HTR-8/SVneo (cell line): ENCODE measurements around the gene DSCAML1.
"Not testable (repeated sequence)": the region's sequence is repeated elsewhere in the genome, so short reads cannot be mapped to it uniquely, and the experiment has no call there.

Source experiments
- DNase-seq: peaks from one replicate; pipeline ENCODE4 v3.0.0; 2011; ENCODE audit warnings: low spot score, mixed read lengths; ENCODE audit not compliant: insufficient read length
- FAIRE-seq: peaks from 2 replicates; lab custom pipeline; 2011; peaks lifted over from hg19 to GRCh38; lab: Jason Lieb, UNC

The DSCAML1 gene

GRCh38 chr11:117766026-117766425 is 31.0 kb downstream of the DSCAML1 start:
- FAIRE-seq (no peak), DNase-seq (no peak)

GRCh38 chr11:117765068-117765467 is 31.9 kb downstream of the DSCAML1 start:
- DNase-seq (no peak), FAIRE-seq (no peak)

- DNase-seq, FAIRE-seq: not testable (repeated sequence)
Observed at GRCh38 chr11:117763465-117763864, 33.6 kb downstream of the DSCAML1 start.

GRCh38 chr11:117761993-117762392 is 35.0 kb downstream of the DSCAML1 start:
- FAIRE-seq (no peak), DNase-seq (no peak)

DNA sequence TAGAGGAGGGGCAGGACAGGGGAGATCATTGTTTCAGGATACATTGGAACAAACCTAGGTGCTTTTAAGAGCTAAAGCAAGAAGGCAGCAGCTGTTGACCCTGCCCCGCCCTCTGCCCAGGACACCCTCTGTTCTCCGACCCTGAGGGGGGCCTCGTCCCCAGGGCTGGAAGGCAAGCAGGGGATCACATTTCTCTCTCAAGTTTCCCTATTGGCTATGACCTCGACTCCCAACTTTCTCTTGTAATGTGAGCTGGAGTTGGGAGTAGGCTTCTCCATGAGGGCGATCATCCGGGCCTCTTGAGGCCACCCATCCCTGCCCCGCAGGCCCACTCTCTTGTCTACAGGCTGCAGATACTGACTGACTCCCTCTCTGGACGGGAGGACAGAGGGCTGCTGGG is 37.7 kb downstream of the DSCAML1 start:
- FAIRE-seq (no peak), DNase-seq (no peak)

- DNase-seq (no peak), FAIRE-seq (no peak)
Observed at GRCh38 chr11:117754030-117754429, 43.0 kb downstream of the DSCAML1 start.

DNA sequence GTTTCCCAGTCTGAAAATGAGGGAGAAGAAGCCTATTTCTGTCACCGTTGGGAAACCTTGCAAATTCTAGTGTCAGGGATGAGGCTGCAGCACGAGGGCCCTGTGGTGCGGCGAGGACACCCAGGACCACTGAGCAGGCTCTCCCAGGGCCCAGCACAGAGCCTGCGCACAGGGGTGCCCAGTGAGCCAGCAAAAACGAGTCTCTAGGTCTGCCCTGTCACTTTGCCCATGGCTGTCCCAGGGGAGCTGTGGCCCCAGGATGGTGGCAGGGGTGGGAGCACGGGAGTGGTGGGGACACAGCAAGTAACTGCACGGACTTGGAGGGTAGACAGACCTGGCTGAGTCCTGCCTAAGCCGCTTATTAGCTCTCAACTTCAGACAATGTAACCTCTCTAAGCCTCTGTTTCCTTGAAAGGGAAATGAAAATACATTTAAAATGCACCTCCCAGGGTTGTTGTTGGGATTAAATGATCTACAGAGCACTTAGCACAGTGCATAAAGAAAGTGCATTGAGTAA is 44.2 kb downstream of the DSCAML1 start:
- no peak for FAIRE-seq

GRCh38 chr11:117752071-117752470 is 44.9 kb downstream of the DSCAML1 start:
- FAIRE-seq (no peak), DNase-seq (no peak)

More for the DNA sequence above, 44.2 kb downstream of the DSCAML1 start:
- DNase-seq = no peak

DNA sequence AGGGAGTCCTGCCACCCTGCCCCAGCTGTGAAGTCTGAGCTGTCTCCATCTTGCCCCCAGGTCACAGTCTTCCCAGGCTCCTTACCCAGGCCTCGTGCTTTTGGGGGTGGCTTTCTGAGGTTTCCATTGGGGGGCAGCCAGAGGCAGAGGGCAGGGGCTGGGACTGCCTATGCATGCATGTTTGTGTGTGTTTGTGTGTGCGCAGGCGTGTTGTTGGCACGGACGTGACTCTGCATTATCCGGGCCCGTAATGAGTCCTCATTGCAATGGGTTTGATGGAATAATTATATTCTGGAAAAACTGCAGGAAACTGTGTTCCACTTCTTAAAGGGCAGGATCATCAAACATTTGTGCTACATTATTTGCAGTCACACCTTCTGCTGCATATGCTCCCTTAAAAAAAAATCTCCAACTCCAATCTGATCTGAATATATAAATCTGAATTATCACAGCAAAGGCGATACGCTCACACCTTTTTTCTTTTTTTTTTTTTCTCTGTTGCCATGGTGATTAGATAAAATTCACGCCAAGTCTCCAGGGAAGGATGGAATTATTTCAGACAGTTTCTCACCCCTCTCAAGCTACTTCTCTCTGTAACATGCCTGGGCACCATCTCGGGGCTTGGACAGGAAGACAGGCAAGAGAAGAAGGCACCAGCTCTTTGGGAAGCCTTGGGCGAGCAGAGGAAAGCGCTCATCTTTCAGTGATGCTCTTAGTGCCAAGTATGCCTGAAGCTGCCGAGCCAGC is 45.9 kb downstream of the DSCAML1 start:
- no peak for FAIRE-seq
- no peak for DNase-seq

DNA sequence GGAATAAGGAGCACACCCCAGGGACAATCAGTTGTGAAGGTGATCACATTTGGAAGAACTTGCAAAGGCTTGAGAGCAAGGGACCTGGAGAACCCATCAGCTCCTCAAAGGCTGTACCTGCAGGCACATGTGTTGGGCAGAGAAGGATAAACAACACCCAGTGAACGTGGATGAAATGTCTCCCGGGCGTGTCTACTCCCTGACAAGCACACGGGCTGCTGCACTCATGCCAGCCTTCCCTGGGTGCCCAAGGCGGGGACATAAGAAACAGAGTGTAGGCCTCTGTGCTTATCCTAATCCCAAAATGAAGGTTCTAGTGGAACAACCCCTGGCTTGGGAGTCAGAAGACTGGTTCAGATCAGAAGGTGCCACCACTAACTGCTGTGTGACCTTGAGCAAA is 46.7 kb downstream of the DSCAML1 start:
- FAIRE-seq (no peak), DNase-seq (no peak)

GRCh38 chr11:117749541-117749910 is 47.5 kb downstream of the DSCAML1 start:
- FAIRE-seq (no peak), DNase-seq (no peak)

- FAIRE-seq = no peak
- no peak for DNase-seq
Observed at GRCh38 chr11:117748771-117749540, 48.1 kb downstream of the DSCAML1 start.

DNA sequence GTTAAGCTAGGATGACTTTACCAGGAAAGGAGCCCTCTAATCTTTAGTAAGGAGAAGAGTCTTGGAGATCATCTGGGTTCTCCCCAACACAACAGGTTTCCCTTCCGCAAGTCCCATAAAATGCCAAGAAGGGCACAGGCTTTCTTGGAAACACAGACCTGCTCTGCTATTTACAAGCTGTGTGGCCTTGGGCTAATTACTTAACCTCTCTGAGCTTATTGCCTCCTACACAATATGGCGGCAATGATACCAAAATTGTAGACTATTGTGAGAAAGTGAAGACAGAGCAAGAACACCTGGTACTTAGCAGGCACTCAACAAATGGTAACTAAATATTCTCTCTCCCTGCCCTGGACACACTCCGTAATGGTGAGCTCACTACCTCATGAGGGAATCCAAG is 49.1 kb downstream of the DSCAML1 start:
- FAIRE-seq (no peak), DNase-seq (no peak)

DNA sequence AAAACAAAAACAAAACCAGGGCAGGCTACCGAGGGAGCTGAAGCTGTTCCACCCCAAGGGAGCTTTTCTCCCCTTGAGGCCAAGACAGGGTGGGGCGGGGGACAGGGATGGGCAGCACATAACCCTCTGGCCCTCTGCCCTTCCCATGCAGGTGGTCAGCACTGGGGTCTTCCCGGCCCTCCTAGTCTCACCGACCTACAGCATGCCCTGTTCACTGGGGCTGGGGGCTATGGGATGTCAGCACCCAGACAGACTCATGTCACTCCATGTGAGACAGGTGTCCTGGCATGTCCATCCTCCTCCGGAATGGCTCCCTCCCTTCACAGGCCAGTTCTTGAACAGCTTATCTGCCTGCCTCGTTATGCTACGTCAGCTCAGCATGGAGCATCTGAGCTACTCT is 51.7 kb downstream of the DSCAML1 start:
- FAIRE-seq (no peak), DNase-seq (no peak)

GRCh38 chr11:117744471-117745150 is 52.4 kb downstream of the DSCAML1 start:
- no peak for FAIRE-seq
- no peak for DNase-seq

GRCh38 chr11:117743121-117743815 is 53.7 kb downstream of the DSCAML1 start:
- FAIRE-seq (no peak), DNase-seq (no peak)

- DNase-seq = no peak
- FAIRE-seq = no peak
Observed at GRCh38 chr11:117738246-117738957, 58.6 kb downstream of the DSCAML1 start.

GRCh38 chr11:117735350-117735977 is 61.6 kb downstream of the DSCAML1 start:
- FAIRE-seq (no peak), DNase-seq (no peak)

DNA sequence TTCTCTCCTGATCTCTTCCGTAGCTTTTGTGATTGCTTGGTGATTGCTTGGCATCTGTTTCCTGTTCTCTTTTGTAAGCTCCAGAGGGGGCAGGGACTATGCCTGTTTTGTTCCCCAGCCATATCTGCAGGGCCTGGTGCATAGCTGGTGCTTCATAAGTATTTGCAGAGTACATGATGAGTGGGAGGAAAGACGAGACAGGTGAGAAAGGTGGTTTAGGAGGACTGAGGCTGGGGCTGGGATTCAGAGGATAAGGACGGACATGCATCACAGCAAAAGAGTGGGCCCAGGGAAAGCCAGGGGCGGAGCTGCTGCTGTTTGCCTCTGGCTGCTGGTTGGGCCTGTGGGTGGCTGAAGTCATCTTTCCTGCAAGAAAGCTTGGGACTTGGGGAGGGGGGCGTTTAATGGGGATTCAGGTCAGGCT is 62.4 kb downstream of the DSCAML1 start:
- DNase-seq (no peak), FAIRE-seq (no peak)
